ENCODE measurements around the gene ANKRD33.

Gene ANKRD33, protein sequence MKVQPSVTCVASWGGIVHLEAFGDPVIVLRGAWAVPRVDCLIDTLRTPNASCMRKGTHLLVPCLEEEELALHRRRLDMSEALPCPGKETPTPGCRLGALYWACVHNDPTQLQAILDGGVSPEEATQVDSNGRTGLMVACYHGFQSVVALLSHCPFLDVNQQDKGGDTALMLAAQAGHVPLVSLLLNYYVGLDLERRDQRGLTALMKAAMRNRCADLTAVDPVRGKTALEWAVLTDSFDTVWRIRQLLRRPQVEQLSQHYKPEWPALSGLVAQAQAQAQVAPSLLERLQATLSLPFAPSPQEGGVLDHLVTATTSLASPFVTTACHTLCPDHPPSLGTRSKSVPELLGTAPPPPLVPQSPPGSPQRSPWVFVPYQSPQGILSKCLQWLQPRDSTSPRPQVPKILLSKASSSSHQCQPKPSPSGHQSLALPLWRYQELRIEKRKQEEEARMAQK

DNA sequence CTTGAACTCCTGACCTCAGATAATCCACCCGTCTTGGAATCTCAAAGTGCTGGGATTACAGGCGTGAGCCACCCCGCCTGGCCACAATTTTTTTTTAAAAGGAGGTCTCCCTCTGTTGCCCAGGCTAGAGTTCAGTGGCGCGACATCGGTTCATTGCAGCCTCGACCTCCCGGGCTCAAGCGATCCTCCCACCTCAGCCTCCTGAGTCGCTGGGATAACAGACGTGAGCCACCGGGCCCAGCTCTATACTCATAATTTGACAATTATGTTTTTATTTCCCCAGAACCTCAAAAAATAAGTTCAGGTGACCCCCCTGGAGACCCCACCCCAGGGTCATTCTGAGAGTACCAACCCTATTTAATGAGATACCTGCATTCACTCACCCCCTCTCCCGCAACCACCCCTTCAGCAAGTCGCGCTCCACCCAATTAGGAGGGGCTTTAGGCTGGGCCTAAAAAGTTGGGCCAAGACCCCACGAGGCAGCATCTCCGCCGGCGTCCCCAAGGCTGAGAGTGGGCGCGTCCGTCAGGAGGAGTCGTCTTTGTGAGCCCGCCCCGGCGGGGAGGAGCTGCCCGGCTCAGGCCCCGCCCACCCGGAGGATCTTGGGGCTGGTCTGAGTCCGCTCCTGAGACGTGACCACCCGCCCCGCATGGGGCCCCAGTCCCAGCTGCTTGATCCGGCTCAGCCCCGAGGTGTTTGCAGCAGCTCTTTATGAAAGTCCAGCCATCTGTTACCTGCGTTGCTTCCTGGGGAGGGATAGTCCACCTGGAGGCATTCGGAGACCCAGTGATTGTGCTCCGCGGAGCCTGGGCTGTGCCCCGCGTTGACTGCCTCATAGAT is at the start of gene ANKRD33:
ANKRD33 (plus strand) TSS at position 628 of the 840 bp plus-strand sequence; CDS start at position 712, 84 bp downstream.
- DNase-seq, result no peak

DNA sequence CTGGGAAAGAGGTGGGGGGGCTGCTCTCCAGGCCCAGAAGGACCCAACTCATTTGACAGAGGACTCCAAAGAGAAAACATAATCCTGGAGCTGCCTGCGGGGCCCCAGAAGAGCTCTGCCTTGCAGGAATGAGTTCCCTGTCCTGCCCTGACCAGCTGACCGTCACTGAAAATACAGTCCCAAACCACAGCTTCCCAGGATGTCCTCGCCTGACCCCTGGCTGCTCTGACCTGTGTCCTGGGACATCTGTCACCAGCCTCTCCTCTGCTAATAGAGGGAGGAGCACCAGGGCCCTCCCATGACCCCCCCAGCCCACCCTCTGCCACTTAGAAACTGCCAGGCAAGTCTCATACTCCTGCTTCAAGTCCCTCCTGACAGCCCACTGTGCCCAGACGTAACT is 49.1 kb upstream of the ANKRD33 start:
- DNase-seq, result no peak

DNA sequence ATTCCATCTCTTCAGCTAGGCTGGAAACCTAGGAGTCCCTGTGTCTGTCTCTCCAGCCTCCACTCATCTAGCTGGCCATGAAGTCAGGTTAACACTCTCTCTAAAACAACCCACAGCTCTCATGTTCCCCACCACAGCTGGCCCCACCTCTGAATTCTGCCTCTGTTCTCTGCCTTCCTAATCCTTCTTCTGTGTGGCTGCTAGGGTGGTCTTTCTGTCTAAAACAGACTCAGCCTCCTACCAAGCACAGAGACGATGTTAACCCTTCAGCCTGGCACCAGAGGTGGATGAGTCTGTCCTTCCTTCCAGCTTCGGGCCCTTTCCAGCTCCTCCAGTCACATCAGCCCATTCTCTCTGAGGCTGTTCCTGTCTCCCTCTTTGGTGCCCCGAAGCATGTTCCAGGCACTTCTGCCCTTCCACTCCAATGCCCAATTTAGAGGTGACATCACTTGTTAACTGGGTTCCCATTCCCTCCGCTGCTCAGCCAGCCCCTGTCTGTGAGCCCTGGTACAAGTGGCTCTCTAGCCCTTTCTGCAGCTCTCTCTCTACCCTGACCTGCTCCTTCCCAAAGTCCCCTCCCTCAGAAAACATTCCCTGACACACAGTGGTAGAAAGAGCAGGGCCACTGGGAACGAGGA is 48.5 kb upstream of the ANKRD33 start:
- no peak for DNase-seq

DNA sequence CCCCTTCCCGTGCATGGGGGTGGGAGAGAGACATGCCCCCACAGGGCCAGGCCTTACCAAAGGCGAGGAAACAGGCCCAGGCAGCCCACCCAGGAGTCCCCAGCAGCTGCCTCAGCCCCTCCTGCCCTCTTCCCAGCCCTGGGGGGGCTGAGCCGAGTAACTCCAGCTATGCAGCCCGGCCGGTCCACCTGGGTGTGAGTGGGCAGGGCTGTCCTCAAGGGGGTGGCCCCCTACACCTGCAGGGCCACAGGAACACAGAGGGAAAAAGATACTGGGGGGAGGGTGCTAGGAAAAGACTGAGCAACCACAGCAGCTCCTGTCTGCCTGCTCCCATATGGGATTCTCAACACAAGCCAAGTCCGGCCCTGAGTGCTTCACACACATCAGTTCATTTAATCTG is 46.9 kb upstream of the ANKRD33 start:
- no peak for DNase-seq

DNA sequence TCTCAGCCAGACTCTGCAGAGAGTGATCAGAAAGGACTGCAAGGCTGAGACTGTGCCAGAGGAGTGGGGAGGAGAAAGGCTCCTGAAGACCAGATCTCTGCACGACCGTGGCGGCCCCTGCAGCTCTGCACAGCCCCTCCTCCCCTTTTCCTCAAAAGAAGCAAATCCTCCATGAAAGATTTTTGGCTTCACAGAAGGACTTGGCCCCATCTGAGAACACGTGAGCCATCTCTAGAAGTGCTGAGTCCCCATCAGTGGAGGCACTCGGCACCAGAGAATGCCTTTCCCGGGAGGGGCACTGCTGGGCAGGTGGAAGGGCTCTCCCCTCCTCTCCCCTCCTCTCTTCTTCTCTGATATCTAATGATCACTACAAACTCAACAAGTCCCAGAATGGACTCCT is 46.2 kb upstream of the ANKRD33 start:
- no peak for DNase-seq

DNA sequence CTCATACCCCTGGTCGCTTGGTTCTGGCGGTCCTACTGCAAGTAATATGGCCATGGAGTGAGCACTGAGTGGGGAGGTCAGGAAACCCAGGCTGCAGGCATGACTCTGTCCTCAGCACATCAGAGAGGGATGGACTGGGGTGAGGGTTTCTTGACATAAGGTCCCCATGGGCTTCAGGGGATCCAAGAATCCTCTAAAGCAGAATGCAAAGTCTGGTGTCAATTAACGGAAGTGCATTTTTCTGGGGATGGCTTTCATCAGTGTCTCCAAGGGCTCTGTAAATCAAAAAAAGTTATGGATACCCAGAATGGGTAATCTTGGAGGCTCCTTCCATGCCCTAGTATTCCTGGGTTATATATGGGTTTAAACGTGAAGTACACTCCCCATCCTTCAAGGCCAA is 43.0 kb upstream of the ANKRD33 start:
- no peak for DNase-seq

DNA sequence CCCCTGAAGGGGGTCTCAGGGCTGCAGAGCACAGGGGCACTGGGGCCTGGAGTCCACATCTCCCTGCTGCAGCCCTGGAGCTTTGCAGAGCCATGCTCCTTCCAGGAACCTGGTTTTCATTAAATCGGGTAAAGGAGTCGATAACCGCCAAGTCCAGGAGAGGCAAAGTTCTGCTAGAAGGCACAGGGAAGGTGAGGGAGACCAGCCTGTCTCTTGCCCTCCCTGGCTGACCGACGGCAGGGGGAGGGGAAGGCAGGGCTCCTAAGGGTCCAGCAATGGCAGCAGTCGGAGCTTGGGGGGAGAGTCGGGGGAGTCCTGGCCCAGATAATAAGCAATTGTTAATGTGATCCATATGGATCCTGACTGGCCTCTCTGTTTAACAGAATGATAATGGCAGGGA is 42.4 kb upstream of the ANKRD33 start:
- no peak for DNase-seq

DNA sequence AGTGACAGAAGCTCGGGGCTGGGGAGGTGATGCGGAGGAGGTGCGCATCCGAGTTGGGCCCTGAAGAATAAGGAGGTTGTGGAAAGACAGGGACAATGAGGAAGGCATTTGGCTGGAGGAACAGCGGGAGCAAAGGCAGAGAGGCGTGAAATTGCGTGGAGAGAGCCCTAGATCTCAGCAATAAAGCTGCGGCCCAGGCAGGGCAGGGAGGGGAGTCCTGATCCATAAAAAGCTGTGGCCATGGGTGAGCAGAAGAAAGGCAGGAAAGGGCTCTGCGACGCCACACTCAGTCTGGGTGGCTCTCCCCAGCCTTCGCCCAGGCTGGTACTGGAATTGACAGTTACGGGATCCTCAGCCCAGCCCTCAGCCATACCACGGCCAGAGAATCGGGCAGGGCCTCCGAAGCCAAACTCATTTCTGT is 41.6 kb upstream of the ANKRD33 start:
- DNase-seq, result no peak

DNA sequence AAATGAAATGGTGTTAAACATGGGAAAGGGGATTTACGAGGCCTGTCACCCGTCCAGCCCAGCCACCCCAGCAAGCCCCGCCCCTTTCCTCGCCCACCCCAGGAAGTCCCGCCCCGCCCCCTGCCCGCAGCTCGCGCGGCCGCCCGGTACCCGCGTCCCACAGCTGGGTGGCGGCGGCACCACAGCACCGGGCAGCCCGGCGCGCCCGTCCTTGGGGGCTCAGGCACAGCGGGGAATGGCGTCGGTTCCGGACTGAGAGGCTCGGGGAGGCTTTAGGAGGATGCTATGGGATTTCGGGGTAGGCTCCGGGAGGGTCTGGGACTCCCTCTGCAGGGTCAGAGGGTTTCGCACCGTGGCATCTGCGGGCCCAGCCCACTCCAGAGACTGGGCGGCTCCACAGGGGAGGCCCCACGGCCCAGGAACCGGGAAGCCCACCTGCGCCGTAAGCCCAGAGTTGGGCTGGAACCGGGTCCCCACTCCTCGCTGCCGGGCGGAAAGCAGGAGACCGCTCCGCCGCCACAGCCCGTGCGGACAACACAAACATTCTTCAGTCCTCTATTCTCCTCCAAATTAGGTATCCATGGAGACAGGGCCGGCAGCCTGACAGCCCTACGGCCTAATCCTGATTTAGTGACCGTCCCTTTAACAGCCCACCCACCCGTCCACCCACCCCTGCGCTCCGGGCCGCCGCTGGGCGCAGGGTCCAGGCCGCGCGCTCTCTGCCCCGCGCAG is 40.8 kb upstream of the ANKRD33 start:
- peak; percentile 76 for DNase-seq

DNA sequence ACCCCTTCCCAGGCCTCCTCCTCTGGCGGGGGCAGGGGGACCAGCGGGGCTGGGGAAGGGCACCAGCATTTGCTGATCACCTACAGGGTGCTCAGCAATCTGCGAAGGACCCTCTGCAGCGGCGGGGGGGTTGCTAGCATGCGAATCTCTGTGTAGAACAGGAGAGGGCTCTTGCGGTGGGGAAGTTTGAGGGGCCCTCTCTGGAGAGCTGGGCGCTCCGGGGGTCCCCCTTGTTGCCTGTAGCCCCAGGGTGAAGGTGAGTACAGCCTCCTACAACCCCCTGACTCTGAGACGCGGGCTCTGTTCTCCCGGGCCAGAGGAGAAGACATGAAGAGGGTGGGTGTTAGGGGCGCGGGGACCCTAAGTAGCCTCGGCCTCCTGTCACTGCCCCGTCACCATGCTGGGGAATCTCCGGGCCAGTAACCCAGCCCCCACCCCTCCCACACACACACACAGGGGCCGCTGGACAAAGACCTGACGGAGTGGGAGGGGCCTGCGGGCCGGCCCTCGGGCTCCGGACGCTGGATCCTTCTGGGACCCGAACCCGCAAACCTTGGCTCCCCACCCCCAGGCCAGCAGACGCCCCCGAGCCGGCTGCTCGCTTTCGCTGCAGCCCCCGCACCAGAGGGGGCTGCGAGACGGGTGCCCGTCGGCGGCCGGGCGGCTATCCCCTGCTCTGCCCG is 40.1 kb upstream of the ANKRD33 start:
- no peak for DNase-seq

DNA sequence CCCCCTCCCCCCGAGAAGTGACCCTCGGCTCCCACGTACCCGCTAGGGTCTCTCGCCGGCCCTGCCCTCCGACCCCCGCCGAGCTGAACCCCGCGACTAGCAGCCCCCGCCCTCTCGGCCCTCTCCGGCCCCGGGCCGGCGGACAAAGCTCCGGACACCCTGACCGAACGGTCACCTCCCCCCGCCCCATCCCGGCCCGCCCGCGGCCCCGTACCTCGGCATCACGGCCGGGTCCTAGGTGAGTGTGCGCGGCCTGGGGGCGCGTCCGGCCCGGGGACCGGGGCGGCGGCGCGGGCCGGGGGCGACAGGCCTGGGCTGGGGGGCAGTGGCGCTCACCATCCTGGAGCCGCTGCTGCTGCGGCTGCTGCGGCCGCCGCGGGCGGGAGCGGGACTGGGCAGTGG is 39.6 kb upstream of the ANKRD33 start, which contains the start of gene FIGNL2:
FIGNL2 (minus strand) TSS at position 393 of the 402 bp plus-strand sequence. CDS start 26,305 bp downstream, outside the sequence.
- DNase-seq, result no peak

DNA sequence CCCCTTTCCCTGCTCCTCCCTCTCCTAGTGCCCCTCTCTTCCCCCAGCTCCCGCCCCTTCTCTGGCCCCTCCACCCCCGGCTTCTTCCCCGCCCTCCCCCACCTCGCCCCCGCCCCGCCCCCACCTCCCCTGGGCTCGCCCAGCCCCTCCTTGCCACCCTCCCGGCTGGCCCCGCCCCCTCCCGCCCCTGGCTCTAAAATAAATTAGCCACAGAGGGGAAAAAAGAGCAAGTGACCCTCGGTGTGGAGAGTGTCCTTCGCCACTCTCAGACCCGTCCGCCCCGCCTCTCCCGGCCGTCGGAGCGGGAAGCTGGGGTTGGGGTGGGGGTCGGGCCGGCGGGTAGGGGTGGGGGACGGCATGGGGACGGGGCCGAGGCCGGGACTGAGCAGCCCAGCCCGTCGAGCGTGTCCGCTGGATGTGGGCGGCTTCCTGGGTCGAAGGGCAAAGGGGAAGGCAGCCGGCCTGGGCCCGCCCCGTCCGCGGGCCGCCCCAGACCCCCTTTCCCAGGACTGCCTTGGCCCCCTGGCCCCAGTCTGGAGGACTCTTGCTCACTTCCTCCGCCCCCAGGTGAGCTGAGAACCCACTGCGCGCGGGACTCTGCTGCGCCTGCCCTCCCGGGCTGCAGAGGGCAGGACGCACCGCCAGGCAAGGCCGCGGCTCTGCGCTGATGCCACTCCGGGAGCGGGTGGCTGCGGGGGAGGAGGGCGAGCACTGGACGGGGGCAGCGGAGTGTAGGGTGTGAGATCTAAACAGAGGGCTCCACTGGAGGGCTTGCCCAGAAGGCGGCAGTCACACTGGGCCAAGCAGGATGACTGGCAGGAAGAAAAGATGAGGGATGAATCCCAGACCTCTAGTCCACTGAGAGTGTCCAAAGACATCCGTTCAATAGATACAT is 38.8 kb upstream of the ANKRD33 start:
- peak; percentile 74 for DNase-seq

DNA sequence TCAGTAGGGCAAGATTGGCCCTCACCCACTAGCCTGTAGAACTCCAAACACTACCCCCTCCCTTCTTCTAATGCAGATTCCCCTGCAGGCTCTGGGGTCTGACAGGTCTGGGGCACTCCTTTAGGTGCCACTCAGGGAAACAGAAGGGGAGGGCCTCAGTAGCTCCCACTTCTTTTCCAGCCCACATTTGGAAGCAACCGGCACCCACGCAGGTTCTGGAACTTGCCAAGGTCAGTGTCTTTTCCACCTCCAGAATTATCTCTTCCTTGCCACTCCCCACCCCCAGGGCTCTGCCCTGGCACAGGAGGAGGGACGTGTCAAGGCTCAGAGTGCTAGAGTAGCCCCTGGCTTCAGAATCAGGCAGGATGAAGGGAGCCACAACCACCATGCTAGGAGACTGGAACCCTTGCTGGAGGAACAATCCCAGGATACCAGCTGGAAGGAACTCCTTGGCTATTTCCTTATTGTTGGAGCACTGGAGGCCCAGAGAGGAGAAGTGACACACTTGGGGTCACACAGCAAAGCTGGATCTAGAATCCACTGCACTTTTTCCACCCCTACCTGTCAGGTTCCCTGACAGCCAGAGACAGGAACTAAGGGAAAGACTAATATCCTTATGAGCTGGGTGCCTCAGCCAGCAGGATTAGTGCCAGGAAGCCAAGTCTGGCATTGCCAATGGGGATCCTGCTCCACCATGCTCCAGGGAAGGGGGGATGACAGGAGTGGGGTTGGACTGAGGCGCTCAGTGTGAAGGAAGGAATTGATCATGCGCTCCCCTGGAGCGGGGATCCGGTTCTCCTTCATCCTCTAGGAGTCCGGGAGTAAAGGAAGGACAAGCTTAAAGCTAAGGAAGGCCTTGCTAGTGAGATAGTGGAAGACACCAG is 37.6 kb upstream of the ANKRD33 start:
- DNase-seq, result no peak

DNA sequence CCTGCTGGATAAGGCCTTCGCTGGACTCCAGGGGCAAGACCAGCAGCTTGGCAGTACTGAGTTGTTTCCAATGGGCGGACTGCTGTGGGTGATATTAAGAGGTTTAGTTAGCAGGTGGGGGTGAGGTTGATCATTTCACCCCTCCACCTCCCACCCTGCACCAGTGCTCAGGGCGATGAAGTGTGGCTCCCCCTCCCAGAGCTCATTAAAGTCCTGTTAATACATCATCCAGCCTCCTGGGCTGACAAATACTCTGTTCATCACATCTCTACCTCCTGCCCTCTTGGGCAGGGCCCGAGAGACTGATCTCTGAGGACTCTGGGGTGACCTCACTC is 37.0 kb upstream of the ANKRD33 start:
- DNase-seq, result no peak

DNA sequence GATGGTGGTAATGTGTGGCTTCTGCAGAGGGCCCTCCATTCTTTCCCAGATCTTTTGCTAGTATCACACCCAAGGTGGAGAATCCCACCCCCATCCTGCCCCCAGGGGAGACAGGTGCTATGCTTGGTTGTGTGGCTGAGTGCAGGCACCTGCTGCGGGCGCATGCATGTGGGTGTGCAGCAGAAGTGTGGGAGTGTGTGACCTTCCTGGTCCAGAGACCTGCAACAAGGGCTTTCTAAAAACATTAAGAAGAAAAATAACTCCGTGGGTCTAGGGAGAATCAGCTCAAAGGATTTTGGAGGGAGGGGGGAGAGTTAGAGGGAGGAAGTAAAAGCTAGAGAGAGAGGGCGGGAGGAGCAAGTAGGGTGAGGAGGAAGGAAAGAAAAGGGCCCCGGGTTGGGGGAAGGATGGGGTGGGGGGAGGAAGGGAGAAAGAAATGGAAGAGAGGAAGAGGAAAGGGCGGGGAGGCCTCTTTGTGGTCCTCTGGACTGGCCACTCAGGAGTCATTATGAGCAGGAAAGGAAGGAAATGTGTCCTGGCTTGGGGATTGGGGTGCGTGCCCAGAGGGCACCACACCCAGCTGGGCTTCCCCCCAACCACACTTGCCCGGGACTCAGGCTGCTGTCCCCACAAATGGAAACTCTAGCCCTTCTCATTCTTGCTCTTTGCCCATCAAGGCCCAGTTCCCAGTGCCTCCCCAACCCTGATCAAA is 36.3 kb upstream of the ANKRD33 start:
- no peak for DNase-seq

DNA sequence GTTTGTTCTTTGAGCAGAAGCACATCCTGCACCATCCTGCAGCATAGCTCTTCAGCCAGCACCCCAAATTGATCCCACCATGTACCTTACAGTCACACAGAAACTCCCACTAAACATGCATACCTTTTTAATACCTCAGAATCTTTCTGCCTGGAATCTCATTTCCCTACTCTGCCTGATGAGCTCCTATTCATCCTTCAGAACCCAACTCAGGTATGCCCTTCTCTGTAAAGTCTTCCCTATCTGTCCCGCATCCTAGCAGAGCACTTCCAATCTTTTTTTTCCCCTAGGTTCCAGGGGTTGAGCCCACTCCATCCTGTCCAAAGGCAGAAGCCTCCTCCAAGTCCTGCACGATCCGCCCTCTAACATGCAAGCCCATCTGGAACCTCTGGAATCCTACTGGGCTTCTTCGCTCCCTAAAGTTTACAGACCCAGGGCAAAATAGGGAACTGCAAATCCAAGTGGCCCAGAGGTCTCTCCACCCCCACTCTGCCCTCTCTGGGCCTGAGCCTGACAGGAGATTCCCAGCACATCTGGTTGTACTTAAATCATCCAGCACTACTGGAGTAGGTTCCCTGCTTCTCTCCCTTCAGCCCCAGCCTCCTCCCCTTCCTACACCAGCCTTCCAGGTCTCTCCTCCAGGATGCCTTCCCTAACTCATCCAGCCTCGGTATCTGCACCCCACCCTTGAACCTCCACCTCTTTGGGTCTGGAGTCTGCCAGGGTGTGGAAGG is 35.3 kb upstream of the ANKRD33 start:
- no peak for DNase-seq

DNA sequence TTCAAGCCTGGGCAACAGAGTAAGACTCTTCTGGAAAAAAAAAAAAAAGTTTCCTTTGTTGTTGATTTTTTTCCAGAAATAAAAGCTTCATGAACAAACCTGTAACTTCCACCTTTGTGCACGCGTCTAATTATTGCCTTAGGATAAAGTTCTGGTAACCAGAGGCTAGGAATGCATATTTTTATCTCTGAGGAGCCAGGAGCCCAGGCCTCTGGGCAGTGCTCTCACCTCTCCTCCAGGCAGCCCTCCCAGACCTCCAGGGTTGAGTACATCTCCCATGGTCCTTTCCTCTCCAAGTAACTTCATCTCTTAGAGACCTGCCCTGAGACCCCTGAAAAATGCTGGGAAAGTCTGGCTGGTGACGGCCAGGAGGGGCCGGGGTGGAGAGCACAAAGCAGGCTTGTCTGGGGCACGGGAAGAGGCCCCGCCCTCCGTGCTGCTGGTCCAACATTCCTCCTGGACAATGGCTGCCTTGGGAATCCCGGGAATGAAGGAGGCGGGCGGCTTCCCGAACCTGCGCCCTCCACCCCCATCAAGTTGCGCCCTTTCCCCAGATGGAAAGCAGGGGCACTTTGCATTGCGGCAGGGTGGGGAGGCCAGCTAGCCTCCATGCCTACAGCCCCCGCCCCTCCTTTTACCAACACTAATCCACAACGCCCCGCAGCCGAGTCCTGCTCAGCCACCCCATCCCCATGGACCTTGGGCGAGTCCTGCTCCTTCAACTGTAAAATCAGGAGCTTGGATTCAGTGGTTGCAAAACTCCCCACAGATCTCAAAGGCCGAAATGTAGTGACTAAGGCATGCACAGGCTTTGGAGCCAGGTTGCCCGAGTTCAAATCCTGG is 32.1 kb upstream of the ANKRD33 start:
- DNase-seq, result no peak

DNA sequence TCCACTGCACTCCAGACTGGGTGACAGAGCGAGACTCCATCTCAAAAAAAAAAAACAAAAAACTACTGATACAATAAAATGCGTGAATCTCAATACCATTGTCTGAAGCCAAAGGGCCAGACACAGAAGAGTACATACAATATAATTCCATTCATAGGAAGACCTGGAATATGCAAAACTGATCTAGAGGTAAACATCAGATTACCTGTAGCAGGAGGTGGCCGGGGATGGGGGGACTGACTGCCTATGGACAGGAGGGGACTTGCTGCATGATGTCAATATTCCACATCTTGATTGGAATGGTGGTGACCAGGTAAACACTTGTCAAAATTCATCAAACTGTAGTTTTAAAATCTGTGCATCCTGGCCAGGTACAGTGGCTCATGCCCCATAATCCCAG is 26.9 kb upstream of the ANKRD33 start:
- DNase-seq, result no peak

Data from left hindlimb (tissue), 1 donor.